Measurements from ENCODE around the gene PCNX1. TPM values are rescaled to one million over a fixed set of nuclear protein-coding genes. Genes with fewer than 3 reads are reported as not detected.

PCNX1 gene
- total RNA-seq, 2 experiments from 2014 or later: 32.7 to 42.6 TPM

- no peak for TF ChIP-seq CTCF (IDR thresholded peaks at IDR 0.05)
- H3K4me3 Mint-ChIP-seq: no peak overlapping the region
- intact Hi-C loops (cut with micrococcal nuclease): no loop called here
- peaks cover 3% of the 10 kb centered on the region for H3K9me3 Mint-ChIP-seq
- ChIA-PET CTCF (interaction anchor here (0.9 to 2.4 kb wide), 4 partner anchors 12 to 181 kb away, joined by 3 to 17 read pairs (median 4); no protein-coding TSS in a partner anchor), POLR2A (interaction anchor here (0.7 kb wide), 1 partner anchor 13 kb away, joined by 5 read pairs; no protein-coding TSS in a partner anchor)
- no peaks in the 10 kb centered on the region for H3K27me3 Mint-ChIP-seq
- peaks cover 35% of the 10 kb centered on the region for H3K36me3 Mint-ChIP-seq (ENCODE audit: low read depth)
- ATAC-seq (peak; percentile 67), DNase-seq (no peak)
- peaks cover 73% of the 10 kb centered on the region for H3K4me1 Mint-ChIP-seq (ENCODE audit: low read depth)
- peak overlapping the region; percentile 78 for H3K27ac Mint-ChIP-seq
Observed at GRCh38 chr14:70999117-70999516, 91.9 kb downstream of the PCNX1 start.

- peaks cover 39% of the 10 kb centered on the region for H3K36me3 Mint-ChIP-seq (ENCODE audit: low read depth)
- H3K27me3 Mint-ChIP-seq: no peaks in the 10 kb centered on the region
- DNase-seq (no peak), ATAC-seq (no peak)
- peaks cover 81% of the 10 kb centered on the region for H3K4me1 Mint-ChIP-seq (ENCODE audit: low read depth)
- TF ChIP-seq CTCF (IDR thresholded peaks at IDR 0.05): no peak
- POLR2A ChIA-PET: no interaction called here
- peaks cover 3% of the 10 kb centered on the region for H3K9me3 Mint-ChIP-seq
- intact Hi-C loops (cut with micrococcal nuclease): no loop called here
- CTCF ChIA-PET: interaction anchor here (0.9 kb wide), 1 partner anchor 11 kb away, joined by 3 read pairs; no protein-coding TSS in a partner anchor
- no peak overlapping the region for H3K4me3 Mint-ChIP-seq
- H3K27ac Mint-ChIP-seq: peak overlapping the region; percentile 78
Observed at GRCh38 chr14:71000091-71000490, 92.8 kb downstream of the PCNX1 start.

GRCh38 chr14:71001742-71002141, 94.5 kb downstream of the PCNX1 start:
- peaks cover 77% of the 10 kb centered on the region for H3K4me1 Mint-ChIP-seq (ENCODE audit: low read depth)

GRCh38 chr14:71003156-71003555, 95.9 kb downstream of the PCNX1 start:
- H3K4me1 Mint-ChIP-seq (ENCODE audit: low read depth): peaks cover 72% of the 10 kb centered on the region
- no peak for TF ChIP-seq CTCF (IDR thresholded peaks at IDR 0.05)
- H3K27me3 Mint-ChIP-seq: no peaks in the 10 kb centered on the region
- no peak overlapping the region for H3K4me3 Mint-ChIP-seq
- H3K27ac Mint-ChIP-seq: no peak overlapping the region
- H3K36me3 Mint-ChIP-seq (ENCODE audit: low read depth): peaks cover 30% of the 10 kb centered on the region
- CTCF ChIA-PET: no interaction called here
- POLR2A ChIA-PET: no interaction called here
- intact Hi-C loops (cut with micrococcal nuclease): no loop called here
- H3K9me3 Mint-ChIP-seq: no peaks in the 10 kb centered on the region
- no peak for DNase-seq
- no peak for ATAC-seq

More at GRCh38 chr14:71001742-71002141, 94.5 kb downstream of the PCNX1 start:
- Mint-ChIP-seq H3K36me3 (ENCODE audit: low read depth) (peaks cover 30% of the 10 kb centered on the region), H3K27ac (peak overlapping the region; percentile 57), H3K27me3 (no peaks in the 10 kb centered on the region), H3K9me3 (no peaks in the 10 kb centered on the region), H3K4me3 (no peak overlapping the region)
- DNase-seq (no peak), ATAC-seq (no peak)
- ChIA-PET CTCF (interaction anchor here (0.9 kb wide), 1 partner anchor 184 kb away, joined by 4 read pairs; no protein-coding TSS in a partner anchor), POLR2A (no interaction called here)
- intact Hi-C loops (cut with micrococcal nuclease): no loop called here
- TF ChIP-seq CTCF (IDR thresholded peaks at IDR 0.05): no peak

GRCh38 chr14:71004481-71004880, 97.2 kb downstream of the PCNX1 start:
- Mint-ChIP-seq H3K27me3 (no peaks in the 10 kb centered on the region), H3K27ac (peak overlapping the region; percentile 60), H3K4me3 (no peak overlapping the region), H3K36me3 (ENCODE audit: low read depth) (peaks cover 32% of the 10 kb centered on the region), H3K9me3 (no peaks in the 10 kb centered on the region), H3K4me1 (ENCODE audit: low read depth) (peaks cover 62% of the 10 kb centered on the region)
- ChIA-PET POLR2A (no interaction called here), CTCF (interaction anchor here (1.0 kb wide), 1 partner anchor 8 kb away, joined by 3 read pairs; no protein-coding TSS in a partner anchor)
- peak; percentile 45 for ATAC-seq
- TF ChIP-seq CTCF (IDR thresholded peaks at IDR 0.05): no peak
- intact Hi-C loops (cut with micrococcal nuclease): no loop called here
- DNase-seq: no peak

All from activated CD8-positive, alpha-beta T cell treated with anti-CD3 and anti-CD28 coated beads for 36 hours (primary cell).